ENCODE results near the gene KIF6. TPM values are rescaled to one million over a fixed set of nuclear protein-coding genes. Genes with fewer than 3 reads are reported as not detected.

The KIF6 gene
- total RNA-seq, 1 experiment from 2014 or later: 0.11 TPM

- DNase-seq (ENCODE audit: low read depth): no peak
Measured at GRCh38 chr6:39664173-39664572, 61.0 kb downstream of the KIF6 start.

GRCh38 chr6:39657355-39658135 lies 67.7 kb downstream of the KIF6 start:
- no peak for DNase-seq (ENCODE audit: low read depth)

GRCh38 chr6:39654121-39654520 lies 71.1 kb downstream of the KIF6 start:
- DNase-seq (ENCODE audit: low read depth): no peak

GRCh38 chr6:39653612-39654011 lies 71.6 kb downstream of the KIF6 start:
- DNase-seq (ENCODE audit: low read depth): no peak

GRCh38 chr6:39649996-39650395 lies 75.2 kb downstream of the KIF6 start:
- no peak for DNase-seq (ENCODE audit: low read depth)

- no peak for DNase-seq (ENCODE audit: low read depth)
Measured at GRCh38 chr6:39646751-39647420, 78.3 kb downstream of the KIF6 start.

GRCh38 chr6:39642270-39642669 lies 82.9 kb downstream of the KIF6 start:
- DNase-seq (ENCODE audit: low read depth): no peak

GRCh38 chr6:39638126-39638822 lies 86.9 kb downstream of the KIF6 start:
- no peak for DNase-seq (ENCODE audit: low read depth)

GRCh38 chr6:39634646-39635341 lies 90.4 kb downstream of the KIF6 start:
- no peak for DNase-seq (ENCODE audit: low read depth)

GRCh38 chr6:39625209-39625608 lies 100.0 kb downstream of the KIF6 start:
- no peak for DNase-seq (ENCODE audit: low read depth)

- DNase-seq (ENCODE audit: low read depth): no peak
Measured at GRCh38 chr6:39623750-39624149, 101.5 kb downstream of the KIF6 start.

- no peak for DNase-seq (ENCODE audit: low read depth)
Measured at GRCh38 chr6:39617520-39617919, 107.7 kb downstream of the KIF6 start.

- DNase-seq (ENCODE audit: low read depth): no peak
Measured at GRCh38 chr6:39617026-39617425, 108.2 kb downstream of the KIF6 start.

- no peak for DNase-seq (ENCODE audit: low read depth)
Measured at GRCh38 chr6:39615622-39616021, 109.6 kb downstream of the KIF6 start.

GRCh38 chr6:39614393-39614950 lies 110.7 kb downstream of the KIF6 start:
- no peak for DNase-seq (ENCODE audit: low read depth)

GRCh38 chr6:39610221-39610620 lies 115.0 kb downstream of the KIF6 start:
- DNase-seq (ENCODE audit: low read depth): no peak

GRCh38 chr6:39608652-39609345 lies 116.4 kb downstream of the KIF6 start:
- no peak for DNase-seq (ENCODE audit: low read depth)

GRCh38 chr6:39602601-39603519 lies 122.3 kb downstream of the KIF6 start:
- DNase-seq (ENCODE audit: low read depth): no peak

- no peak for DNase-seq (ENCODE audit: low read depth)
Measured at GRCh38 chr6:39599973-39600372, 125.2 kb downstream of the KIF6 start.

- DNase-seq (ENCODE audit: low read depth): no peak
Measured at GRCh38 chr6:39599341-39599740, 125.9 kb downstream of the KIF6 start.

All from Daoy (cell line).